GM18867 (cell line): Measurements from ENCODE around the gene ANKRD28.
"Not testable (repeated sequence)": the region's sequence is repeated elsewhere in the genome, so short reads cannot be mapped to it uniquely, and the experiment has no call there.

Experiments
- ATAC-seq: cut with Tn5 transposase; IDR thresholded peaks from one replicate; pipeline ENCODE4 v1.9.1; 2021; ENCODE audit warnings: mild to moderate bottlenecking, moderate library complexity; ENCODE audit not compliant: unreplicated experiment

ANKRD28 gene

DNA sequence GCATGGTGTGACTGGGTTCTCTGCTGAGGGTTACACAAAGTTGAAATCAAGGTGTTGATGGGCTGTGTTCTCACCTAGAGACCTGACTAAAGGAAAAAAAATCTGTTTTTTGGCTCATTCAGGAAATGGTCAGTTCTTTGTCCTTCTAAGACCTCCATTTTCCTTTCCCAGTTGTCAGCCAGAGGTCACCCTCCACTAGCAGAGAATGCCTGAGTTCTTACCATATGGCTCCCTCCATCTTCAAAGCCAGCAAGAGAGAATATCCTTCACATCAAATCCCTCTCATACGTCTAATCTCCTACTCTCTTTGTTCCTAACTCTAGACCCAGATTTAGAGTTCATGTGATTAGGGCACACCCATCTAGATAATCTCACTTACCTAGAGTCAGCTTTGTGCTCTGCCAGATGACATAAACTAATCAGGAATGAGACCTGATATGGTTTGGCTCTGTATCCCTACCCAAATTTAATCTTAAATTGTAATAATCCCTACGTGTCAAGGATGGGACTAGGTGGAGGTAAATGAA is 19.4 kb downstream of the ANKRD28 start:
- no peak for ATAC-seq

DNA sequence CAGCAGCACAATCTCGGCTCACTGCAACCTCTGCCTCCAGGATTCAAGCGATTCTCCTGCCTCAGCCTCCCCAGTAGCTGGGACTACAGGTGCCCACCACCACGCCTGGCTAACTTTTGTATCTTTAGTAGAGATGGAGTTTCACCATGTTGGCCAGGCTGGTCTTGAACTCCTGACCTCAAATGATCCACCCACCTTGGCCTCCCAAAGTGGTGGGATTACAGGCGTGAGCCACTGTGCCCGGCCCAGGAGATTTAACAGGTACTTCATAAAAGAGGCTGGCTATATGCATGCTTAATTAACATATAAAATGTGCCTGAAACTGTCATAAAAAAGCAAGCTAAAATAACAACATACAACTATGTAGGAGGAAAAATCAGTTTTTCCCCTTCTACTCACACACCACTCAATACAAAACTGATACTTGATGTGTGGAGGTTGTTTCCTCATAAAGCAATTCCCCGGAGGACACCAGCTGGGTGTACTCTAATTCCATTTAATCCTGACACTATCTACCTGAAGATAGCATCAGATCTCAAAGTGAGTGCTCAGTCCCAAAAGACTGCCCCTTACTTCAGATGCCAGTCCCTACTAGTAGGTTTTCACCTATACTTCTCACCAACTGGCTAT is 22.7 kb downstream of the ANKRD28 start:
- not testable (repeated sequence) for ATAC-seq

DNA sequence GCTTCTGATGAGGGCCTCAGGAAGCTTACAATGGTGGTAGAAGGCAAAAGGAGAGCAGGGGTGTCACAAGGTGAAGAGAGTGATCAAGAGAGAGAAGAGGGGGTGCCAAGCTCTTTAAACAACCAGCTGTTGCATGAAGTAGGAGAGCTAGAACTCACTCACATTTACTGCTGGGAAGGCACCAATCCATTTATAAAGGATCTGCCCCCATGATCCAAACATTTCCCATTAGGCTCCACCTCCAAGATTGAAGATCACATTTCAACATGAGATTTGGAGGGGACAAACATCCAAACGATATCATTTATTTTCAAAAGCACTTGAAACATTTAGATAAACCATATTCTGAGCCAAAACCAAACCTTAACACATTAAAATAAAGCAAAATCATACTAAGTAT is 26.3 kb downstream of the ANKRD28 start:
- ATAC-seq: no peak

DNA sequence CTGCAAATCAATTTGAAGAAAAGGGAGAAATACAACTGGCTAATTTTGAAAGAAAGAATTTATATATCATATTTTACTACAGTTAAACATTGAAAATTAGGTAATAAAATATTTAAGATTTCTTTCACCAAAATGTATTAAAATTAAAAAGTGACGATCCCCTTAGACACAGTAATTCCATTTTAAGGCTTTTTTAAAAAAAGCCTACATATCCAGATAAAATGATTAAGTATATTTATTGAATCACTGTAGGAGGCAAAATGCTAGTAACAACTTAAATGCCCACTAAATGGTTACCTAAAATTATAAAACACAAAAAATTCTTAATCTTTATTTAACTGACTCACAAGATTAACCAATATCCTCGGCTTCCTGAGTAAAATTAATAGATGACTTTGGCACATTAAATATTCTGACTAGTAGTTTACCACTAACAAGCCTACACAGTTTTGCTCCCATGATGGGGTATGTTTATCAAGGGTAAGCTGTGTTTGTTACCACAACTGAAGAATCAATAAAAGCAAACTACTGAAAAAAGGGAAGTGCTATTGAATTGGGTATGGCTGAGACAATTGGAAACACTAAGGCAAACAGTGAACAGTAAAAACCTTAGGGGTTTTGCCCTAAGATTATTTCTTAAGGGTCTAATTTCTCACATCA is 28.4 kb downstream of the ANKRD28 start:
- ATAC-seq: no peak

DNA sequence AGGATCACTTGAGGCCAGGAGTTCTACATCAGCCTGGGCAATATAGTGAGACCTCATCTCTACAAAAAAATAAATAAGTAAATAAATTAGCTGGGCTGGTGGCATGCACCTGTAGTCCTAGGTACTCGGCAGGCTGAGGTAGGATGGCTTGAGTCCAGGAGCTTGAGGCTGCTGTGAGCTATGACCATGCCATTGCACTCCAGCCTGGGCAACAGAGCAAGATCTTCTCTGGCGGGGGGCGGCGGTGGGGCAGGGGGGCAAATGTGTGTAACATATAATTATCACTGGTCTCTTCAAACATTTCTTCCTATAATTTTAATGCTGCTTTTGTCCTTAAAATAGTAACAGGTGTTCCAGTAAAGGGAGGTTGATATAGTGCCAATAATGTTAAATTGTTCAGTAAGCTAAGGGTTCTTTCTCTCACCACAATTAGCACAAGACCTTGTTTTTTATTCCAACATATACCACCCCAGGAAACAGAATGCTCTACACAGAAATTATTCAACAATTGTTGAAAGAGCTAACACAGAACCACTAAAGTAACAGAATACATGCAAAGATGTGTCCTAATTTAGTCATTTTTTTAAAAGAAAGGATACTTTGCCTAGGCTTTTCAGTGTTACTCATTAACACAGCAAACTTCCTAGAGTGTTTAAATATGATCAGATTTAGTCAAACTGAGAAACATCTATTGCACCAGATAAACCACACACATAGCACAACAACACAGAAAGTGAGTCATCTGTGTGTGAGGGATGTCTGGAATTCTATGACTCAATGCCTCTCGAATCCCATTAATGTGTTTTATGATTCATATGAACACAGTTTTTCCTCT is 29.1 kb downstream of the ANKRD28 start:
- peak; percentile 73 for ATAC-seq

DNA sequence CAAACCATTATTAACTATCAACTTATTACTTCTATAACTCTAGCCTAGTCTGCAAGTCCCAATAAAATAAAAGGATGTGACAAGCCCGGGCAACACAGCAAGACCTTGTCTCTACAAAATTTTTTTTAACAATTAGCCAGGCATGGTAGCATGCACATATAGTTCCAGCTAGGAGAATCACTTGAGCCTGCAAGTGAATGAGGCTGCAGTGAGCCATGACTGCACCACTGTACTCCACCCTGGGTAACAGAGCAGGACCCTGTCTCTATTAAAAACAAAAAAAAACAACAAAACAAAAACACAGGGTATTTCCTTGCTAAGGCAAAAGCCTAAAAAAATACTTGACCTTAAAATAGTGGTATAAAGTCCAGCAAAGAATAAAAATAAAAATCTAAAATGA is 31.4 kb downstream of the ANKRD28 start:
- no peak for ATAC-seq

DNA sequence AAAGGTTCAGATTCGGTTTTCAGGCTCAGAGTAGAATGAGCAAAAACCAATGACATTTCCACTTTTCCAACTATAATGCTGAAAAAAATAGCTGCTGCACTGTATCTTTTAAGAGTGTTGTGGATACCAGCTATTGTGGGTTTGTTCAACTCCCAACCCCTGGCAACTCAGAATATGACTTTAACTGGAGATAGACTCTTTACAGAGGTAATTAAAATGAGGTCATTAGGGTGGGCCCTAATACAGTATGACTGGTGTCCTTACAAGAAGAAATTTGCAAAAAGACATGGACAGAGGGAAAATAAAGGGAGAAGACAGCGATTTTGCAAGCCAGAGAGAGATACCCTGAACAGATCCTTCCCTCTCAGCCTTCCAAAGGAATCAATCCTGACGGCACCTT is 39.5 kb downstream of the ANKRD28 start:
- ATAC-seq: no peak

DNA sequence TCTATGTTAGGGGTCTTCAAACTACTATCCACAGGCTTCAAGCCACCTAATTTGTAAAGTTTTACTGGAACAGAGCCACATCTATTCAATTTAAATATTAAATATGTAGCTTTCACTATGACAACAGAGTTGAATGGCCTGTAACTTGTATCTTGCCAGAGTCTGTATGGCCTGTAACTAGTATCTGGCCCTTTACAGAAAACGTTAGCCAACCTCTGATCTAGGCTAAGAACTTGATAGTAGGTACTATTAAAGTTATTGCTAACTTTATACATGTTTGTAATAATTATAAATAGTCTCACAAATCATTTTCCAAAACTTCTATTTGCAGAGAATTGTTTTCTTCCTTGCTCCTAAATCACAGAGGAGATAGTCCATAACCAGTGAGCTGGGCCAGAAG is 40.0 kb downstream of the ANKRD28 start:
- no peak for ATAC-seq

DNA sequence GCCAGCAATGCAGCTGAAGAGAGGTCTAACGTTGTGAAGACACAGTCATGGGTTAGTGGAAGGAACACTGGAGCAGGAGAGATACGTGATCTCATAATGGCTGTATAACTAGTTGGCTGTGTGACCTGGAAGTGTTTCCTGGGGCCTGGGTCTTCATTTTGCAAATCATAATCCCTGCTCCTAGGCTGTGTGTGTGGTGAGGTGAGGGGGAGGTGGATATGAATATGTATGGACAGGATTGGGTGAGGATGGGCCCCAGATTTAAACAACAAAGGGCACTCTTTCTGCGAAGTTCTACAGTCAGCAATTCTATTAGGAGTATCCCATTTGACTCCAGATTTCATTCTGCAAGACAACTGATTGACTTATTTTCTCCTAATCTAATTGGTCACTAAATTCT is 41.3 kb downstream of the ANKRD28 start:
- no peak for ATAC-seq

DNA sequence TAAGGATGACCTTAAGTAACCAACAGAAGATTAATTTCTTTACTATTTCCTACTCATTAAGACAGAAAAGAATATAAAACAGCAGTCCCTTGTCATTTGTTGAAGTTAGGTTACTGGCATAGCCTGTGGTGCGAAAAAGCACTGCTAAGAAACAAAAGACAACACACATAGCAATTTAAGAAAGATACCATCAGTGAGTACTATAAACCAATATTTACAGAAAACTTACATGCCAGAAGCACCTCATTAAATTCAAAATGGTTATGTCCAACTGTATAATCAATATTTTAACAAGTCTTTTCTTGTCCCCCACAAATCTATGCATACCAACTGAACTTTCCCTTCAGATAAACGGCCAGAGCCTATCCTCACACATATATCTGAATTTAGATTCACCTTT is 42.0 kb downstream of the ANKRD28 start:
- no peak for ATAC-seq

DNA sequence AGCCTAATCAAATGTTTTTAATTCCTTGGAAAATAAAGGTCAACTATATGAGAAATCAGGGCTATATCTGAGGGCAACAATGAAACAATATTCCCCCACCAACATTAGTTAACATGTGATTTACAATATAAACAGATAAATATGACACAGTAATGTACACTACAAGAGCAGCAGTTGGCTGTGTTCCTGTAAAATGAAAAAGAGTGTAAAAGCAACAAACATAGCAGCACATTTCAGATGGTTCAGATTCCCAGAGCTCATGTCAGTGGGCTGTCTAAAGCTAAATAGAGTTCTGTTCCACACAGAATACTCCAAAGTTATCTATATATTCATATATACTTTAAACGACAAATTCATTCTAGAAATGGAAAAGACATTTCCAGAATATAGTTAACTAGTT is 42.6 kb downstream of the ANKRD28 start:
- ATAC-seq: no peak

DNA sequence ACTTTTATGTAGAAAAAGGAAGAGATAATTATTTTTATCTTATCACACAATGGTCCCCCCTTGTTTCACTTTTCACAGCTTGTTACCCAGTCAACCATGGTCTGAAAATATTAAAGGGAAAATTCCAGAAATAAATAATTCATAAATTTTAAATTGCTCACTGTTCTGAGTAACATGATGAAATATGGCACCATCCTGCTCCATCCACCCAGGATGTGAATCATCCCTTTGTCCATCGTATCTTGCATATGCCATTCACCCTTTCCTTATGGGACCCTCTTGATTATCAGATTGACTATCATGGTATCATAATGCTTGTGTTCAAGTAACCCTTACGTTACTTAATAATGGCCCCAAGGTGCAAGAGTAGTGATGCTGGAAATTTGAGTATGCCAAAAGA is 43.7 kb downstream of the ANKRD28 start:
- ATAC-seq: no peak

DNA sequence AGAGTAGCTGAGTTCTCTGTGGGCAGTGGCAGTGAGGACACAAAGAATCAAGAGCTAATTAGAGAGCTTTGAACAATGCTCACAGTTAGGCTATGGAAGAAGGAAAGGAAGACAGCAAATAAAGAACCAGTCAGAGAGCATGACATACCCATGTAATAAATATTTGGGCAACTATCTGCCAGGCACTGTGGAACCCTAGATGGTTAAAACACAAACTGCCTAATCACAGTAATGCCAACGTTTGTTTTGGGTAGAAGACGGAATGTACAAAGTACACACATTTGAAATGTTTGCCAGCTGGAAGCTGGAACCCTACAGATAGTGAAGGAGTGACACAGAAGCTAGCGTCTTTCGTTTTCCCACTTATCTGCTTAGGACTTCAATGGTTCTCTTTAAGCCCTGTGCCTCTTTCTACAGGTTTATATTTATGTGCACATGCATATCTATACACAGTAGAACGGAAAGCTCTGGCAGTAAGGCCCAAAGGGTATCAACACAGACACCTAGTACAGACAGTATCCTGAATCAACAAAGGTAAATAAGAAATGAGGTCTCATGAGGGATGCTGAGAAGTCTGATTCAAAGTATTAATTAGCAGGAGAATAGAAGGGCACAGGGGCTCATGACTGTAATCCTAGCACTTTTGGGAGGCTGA is 44.6 kb downstream of the ANKRD28 start:
- no peak for ATAC-seq

DNA sequence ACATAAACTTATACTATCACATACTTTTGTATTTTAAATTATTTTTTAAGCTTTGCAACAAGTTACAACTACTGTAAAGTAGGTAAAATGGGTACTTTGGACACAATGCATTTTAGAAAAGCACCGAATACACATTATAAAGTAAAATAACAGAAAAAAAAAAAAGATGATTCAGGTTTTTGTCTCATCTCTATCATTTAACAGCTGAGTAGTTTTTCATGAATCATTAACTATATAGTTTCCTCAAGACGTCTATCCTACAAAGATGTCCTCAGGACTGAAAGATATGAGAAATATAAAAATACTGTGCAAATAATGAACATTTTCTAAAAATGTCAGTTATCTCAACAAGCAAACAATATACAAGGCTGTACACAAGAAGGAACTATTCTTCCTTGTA is 46.9 kb downstream of the ANKRD28 start:
- no peak for ATAC-seq

DNA sequence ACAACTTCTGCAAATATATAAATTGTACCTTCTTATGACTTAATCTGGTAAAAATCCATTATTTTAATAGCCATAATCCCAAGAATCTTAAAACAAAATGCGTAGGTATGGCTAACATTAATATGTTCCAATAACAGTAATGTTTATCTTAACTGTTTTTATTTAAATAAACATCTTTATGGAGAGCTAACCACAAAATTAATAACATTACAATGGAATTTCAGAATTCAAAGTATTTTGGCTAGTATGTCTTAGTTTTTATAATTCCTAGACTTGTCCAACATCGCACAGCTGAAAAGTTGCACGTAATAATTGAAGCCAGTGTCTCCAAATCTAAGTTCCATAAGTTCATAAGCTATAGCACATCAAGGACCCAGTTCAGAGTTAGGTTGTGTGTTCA is 47.6 kb downstream of the ANKRD28 start:
- ATAC-seq: no peak

DNA sequence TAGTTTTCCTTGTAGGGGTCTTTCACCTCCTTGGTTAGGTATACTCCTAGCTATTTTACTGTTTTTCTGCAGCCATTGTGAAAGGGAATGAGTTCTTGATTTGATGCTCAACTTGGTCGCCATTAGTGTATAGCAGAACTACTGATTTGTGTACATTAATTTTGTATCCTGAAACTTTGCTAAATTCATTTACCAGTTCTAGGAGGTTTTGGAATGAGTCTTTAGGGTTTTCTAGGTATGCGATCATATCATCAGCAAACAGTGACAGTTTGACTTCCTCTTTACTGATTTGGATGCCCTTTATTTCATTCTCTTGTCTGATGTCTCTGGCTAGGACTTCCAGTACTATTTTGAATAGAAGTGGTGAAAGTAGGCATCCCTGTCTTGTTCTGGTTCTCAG is 51.9 kb downstream of the ANKRD28 start:
- ATAC-seq: not testable (repeated sequence)

DNA sequence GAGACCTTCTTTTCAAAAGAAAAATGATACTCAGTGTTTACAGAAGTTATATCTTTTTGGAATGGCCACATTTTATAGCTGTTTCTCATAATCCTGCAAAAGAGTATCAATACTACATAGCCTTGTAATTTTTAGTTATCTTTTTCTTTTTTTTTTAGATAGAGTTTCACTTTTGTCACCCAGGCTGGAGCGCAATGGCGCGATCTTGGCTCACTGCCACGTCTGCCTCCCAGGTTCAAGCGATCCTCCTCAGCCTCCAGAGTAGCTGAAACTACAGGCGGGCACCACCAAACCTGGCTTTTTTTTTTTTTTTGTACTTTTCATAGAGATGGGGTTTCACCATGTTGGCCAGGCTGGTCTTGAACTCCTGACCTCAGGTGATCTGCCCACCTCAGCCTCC is 53.6 kb downstream of the ANKRD28 start:
- no peak for ATAC-seq

DNA sequence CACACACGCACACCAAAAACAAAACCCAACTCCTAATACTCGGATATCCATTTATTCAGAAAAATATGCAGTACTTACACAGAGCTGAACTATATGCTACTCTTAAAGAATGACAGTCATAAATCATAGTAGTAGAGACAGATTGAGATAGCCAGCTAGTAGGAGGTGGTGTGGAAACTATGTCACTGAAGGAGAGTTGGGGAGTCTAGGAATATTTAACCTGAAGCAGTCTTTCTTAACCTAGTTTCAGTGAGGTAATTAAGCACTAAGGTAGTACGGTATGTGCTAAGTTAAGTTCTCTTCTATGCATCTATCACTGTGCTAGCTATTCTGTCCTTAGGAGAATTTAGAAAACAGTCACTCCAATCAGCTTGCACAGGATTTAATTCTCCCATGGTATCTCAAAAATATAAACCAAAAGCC is 54.2 kb downstream of the ANKRD28 start:
- ATAC-seq: no peak

DNA sequence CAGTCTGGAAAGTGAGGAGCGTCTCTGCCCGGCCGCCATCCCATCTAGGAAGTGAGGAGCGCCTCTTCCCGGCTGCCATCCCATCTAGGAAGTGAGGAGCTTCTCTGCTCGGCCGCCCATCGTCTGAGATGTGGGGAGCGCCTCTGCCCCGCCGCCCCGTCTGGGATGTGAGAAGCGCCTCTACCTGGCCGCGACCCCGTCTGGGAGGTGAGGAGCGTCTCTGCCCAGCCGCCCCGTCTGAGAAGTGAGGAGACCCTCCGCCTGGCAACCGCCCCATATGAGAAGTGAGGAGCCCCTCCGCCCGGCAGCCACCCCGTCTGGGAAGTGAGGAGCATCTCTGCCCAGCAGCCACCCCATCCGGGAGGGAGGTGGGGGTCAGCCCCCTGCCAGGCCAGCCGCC is 55.5 kb downstream of the ANKRD28 start:
- ATAC-seq: not testable (repeated sequence)

DNA sequence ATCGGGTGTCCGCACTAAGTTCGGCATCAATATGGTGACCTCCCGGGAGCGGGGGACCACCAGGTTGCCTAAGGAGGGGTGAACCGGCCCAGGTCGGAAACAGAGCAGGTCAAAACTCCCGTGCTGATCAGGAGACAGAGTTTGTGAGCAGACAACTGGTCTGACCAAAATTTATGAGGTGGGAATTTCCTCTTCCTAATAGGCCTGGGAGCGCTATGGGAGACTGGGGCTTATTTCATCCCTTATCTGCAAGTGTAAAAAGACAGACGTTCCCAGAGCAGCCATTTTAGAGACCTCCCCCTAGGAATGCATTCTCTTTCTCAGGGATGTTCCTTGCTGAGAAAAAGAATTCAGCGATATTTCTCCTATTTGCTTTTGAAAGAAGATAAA is 59.2 kb downstream of the ANKRD28 start:
- ATAC-seq: not testable (repeated sequence)

DNA sequence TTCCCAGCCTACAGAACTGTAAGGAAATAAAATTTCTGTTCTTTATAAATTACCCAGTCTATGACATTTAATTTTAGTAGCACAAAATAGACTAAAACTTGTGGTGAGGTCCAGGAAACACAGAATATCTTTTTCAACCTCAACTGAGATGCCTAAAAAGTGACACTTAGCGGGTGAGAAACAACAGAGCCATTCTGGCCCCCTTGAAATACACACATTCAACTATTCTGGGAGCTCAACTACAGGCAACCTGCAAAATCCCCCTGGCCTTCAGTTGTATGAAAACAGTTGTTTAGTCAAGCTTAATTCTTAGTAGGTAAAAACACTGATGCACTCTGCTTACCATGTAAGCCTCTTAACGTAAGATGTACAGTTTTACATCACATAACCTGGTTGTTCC is 66.8 kb downstream of the ANKRD28 start:
- ATAC-seq: no peak
